HT1080 (cell line): ENCODE data around the gene TMEM108. TPM values are rescaled to one million over a fixed set of nuclear protein-coding genes. Genes with fewer than 3 reads are reported as not detected.

Source experiments
- DNase-seq: peaks from one replicate; pipeline ENCODE4 v3.0.0-alpha.2; 2015; ENCODE audit warnings: low read depth
- total RNA-seq: library from RNA; depleted of rRNA; stranded (reverse); fragments of >200 nt; shearing (Covaris generic); gene quantifications from 2 replicates; pipeline ENCODE4 v1.2.3, GENCODE V29; 2014

The TMEM108 gene
- total RNA-seq, 1 experiment from 2014 or later = 0.23 TPM

GRCh38 chr3:133053532-133053931 is 15.3 kb downstream of the TMEM108 start:
- DNase-seq = no peak

- no peak for DNase-seq
These were observed 16.4 kb downstream of the TMEM108 start for GRCh38 chr3:133054586-133054985.

GRCh38 chr3:133055339-133055738 is 17.1 kb downstream of the TMEM108 start:
- DNase-seq = no peak

GRCh38 chr3:133058243-133058642 is 20.1 kb downstream of the TMEM108 start:
- DNase-seq = no peak

GRCh38 chr3:133058831-133059230 is 20.6 kb downstream of the TMEM108 start:
- DNase-seq = no peak

GRCh38 chr3:133065193-133065961 is 27.2 kb downstream of the TMEM108 start:
- DNase-seq = no peak

GRCh38 chr3:133066026-133066425 is 27.8 kb downstream of the TMEM108 start:
- no peak for DNase-seq

GRCh38 chr3:133069556-133070286 is 31.5 kb downstream of the TMEM108 start:
- no peak for DNase-seq

- no peak for DNase-seq
These were observed 36.8 kb downstream of the TMEM108 start for GRCh38 chr3:133074977-133075376.

GRCh38 chr3:133077688-133078087 is 39.5 kb downstream of the TMEM108 start:
- DNase-seq = no peak

GRCh38 chr3:133079621-133080020 is 41.4 kb downstream of the TMEM108 start:
- DNase-seq = no peak

- no peak for DNase-seq
These were observed 42.8 kb downstream of the TMEM108 start for GRCh38 chr3:133081016-133081415.

- DNase-seq = no peak
These were observed 45.2 kb downstream of the TMEM108 start for GRCh38 chr3:133083395-133083794.

GRCh38 chr3:133089906-133090485 is 51.8 kb downstream of the TMEM108 start:
- DNase-seq = no peak

- peak; percentile 33 for DNase-seq
These were observed 54.5 kb downstream of the TMEM108 start for GRCh38 chr3:133092681-133093080.

GRCh38 chr3:133093366-133093765 is 55.2 kb downstream of the TMEM108 start:
- no peak for DNase-seq

- DNase-seq = peak; percentile 43
These were observed 58.9 kb downstream of the TMEM108 start for GRCh38 chr3:133096900-133097613.

- no peak for DNase-seq
These were observed 65.5 kb downstream of the TMEM108 start for GRCh38 chr3:133103706-133104105.

- DNase-seq = no peak
These were observed 68.0 kb downstream of the TMEM108 start for GRCh38 chr3:133106169-133106568.

- DNase-seq = no peak
These were observed 74.5 kb downstream of the TMEM108 start for GRCh38 chr3:133112666-133113065.

GRCh38 chr3:133113526-133113925 is 75.3 kb downstream of the TMEM108 start:
- peak; percentile 95 for DNase-seq
